HepG2 (cell line): ENCODE data around the gene ABCC9. TPM values are rescaled to one million over a fixed set of nuclear protein-coding genes. Genes with fewer than 3 reads are reported as not detected.

Source experiments
- ATAC-seq: fragments of 200-7000 bp; cut with Tn5 transposase; 3 replicates; pipeline ENCODE4 v1.9.1; 2020; ENCODE audit warnings: mild to moderate bottlenecking, moderate library complexity
- BruUV-seq: library from RNA; stranded (reverse); fragments of 400-500 nt; replicated peaks from 2 replicates; lab custom pipeline; 2021; lab: Mats Ljungman, UMichigan
- CTCF ChIA-PET: fragments of 300-600 bp; formaldehyde crosslinking; extraction: SDS; loops from one replicate; lab custom pipeline; 2021; ENCODE audit warnings: low total read pairs, inconsistent platforms, low intra/inter-chr PET ratio; lab: Yijun Ruan, JAX
- POLR2A ChIA-PET: fragments of 350-600 bp; sonication (Branson Sonifier 250); formaldehyde crosslinking; loops from one replicate; lab custom pipeline; 2020; ENCODE audit warnings: antibody characterized with exemption, inconsistent platforms; lab: Yijun Ruan, JAX
- DNase-seq: peaks from one replicate; pipeline ENCODE4 v3.0.0-alpha.2; 2015; ENCODE audit warnings: low spot score
- FAIRE-seq: peaks from 3 replicates; lab custom pipeline; 2011; peaks lifted over from hg19 to GRCh38; lab: Jason Lieb, UNC
- H2AFZ ChIP-seq: one replicate; pipeline ENCODE4 v1.6.1; 2011; ENCODE audit warnings: low read length, inconsistent platforms
- H3K27ac ChIP-seq: fragments of 300-600 bp; 3 replicates; pipeline ENCODE4 v1.8.0; 2011; ENCODE audit warnings: mixed run types, mild to moderate bottlenecking, mixed read lengths, low read length, inconsistent platforms; ENCODE audit not compliant: insufficient read depth; ENCODE audit errors: extremely low read length
- H3K27me3 ChIP-seq, 2 experiments: fragments of 200-600 bp in 1 of 2; 2 replicates in 1 of 2; 3 replicates in 1 of 2; pipeline versions ENCODE4 v1.6.0 to v1.8.0; 2011; ENCODE audit warnings: low read length in 2 of 2, mild to moderate bottlenecking in 2 of 2, moderate library complexity in 2 of 2, inconsistent platforms in 1 of 2; ENCODE audit not compliant: insufficient read depth in 2 of 2, control insufficient read depth in 1 of 2
- H3K36me3 ChIP-seq, 2 experiments: fragments of 200-600 bp in 1 of 2; replicated peaks in 1 of 2; 2 replicates in 1 of 2; 3 replicates in 1 of 2; pipeline versions ENCODE4 v1.5.1 to v1.8.0; 2011; ENCODE audit warnings: low read length in 2 of 2, inconsistent platforms in 1 of 2; ENCODE audit not compliant: insufficient read depth in 2 of 2, control insufficient read depth in 1 of 2
- H3K4me1 ChIP-seq: 2 replicates; pipeline ENCODE4 v1.5.1; 2012; ENCODE audit warnings: low read length, inconsistent platforms; ENCODE audit not compliant: insufficient read depth
- H3K4me2 ChIP-seq: 2 replicates; pipeline ENCODE4 v1.6.0; 2011; ENCODE audit warnings: low read depth, low read length, inconsistent platforms
- H3K4me3 ChIP-seq, 3 experiments: fragments of 200-600 bp in 1 of 3; sonication (generic), shearing (Covaris generic) in 1 of 3; replicated peaks in 1 of 3; 2 replicates each; pipeline ENCODE4 v1.5.1; 2011 to 2016; ENCODE audit warnings: low read length in 3 of 3, inconsistent platforms in 2 of 3, low read depth in 2 of 3, mild to moderate bottlenecking in 2 of 3, control low read depth in 1 of 3, mixed read lengths in 1 of 3; ENCODE audit not compliant: insufficient read depth in 1 of 3
- H3K79me2 ChIP-seq: one replicate; pipeline ENCODE4 v1.6.1; 2011; ENCODE audit warnings: low read length, inconsistent platforms; ENCODE audit not compliant: insufficient read depth
- H3K9ac ChIP-seq: 2 replicates; pipeline ENCODE4 v1.6.0; 2011; ENCODE audit warnings: mild to moderate bottlenecking, low read depth, low read length, inconsistent platforms; ENCODE audit not compliant: insufficient read depth
- H3K9me3 ChIP-seq: 2 replicates; pipeline ENCODE4 v1.5.1; 2012; ENCODE audit warnings: mild to moderate bottlenecking, low read length
- H4K20me1 ChIP-seq: 2 replicates; pipeline ENCODE4 v1.6.0; 2011; ENCODE audit warnings: inconsistent platforms, mild to moderate bottlenecking, low read length, moderate library complexity; ENCODE audit not compliant: insufficient read depth
- EZH2 ChIP-seq: conservative IDR thresholded peaks from 2 replicates; pipeline ENCODE4 v1.6.1; 2012; ENCODE audit warnings: mild to moderate bottlenecking, low read depth, low read length, moderate library complexity
- NFYC ChIP-seq: IDR thresholded peaks from 2 replicates; pipeline ENCODE4 v1.6.1; 2016; ENCODE audit warnings: missing genetic modification reagents, missing compliant biosample characterization
- PHB2 ChIP-seq: fragments of 450-650 bp; IDR thresholded peaks from 2 replicates; pipeline ENCODE4 v1.6.1; 2018; ENCODE audit not compliant: partially characterized antibody
- RFXANK ChIP-seq: IDR thresholded peaks from 2 replicates; pipeline ENCODE4 v1.6.1; 2016
- SETDB1 ChIP-seq: sonication (generic); formaldehyde crosslinking; IDR thresholded peaks from 2 replicates; pipeline ENCODE4 v1.5.1; 2020; ENCODE audit warnings: missing genetic modification reagents, mild to moderate bottlenecking, borderline replicate concordance
- TOPORS ChIP-seq: sonication (generic); formaldehyde crosslinking; IDR thresholded peaks from 2 replicates; pipeline ENCODE4 v1.8.0; 2023; ENCODE audit warnings: mild to moderate bottlenecking, missing genetic modification reagents
- USF2 ChIP-seq, 2 experiments: sonication (generic) in 1 of 2; formaldehyde crosslinking in 1 of 2; IDR thresholded peaks; 2 replicates each; pipeline versions ENCODE4 v1.5.1 to v1.6.1; 2011 to 2020; ENCODE audit warnings: borderline replicate concordance in 1 of 2, low read depth in 1 of 2, low read length in 1 of 2, mild to moderate bottlenecking in 1 of 2, missing genetic modification reagents in 1 of 2, moderate library complexity in 1 of 2
- ZKSCAN5 ChIP-seq: sonication (generic); formaldehyde crosslinking; IDR thresholded peaks from 2 replicates; pipeline ENCODE4 v1.5.1; 2020; ENCODE audit warnings: mild to moderate bottlenecking, missing genetic modification reagents
- ZNF280D ChIP-seq: sonication (generic); formaldehyde crosslinking; IDR thresholded peaks from 2 replicates; pipeline ENCODE4 v1.5.1; 2020; ENCODE audit warnings: mild to moderate bottlenecking, missing genetic modification reagents
- ZNF431 ChIP-seq: sonication (generic); formaldehyde crosslinking; IDR thresholded peaks from 2 replicates; pipeline ENCODE4 v1.9.0; 2022; ENCODE audit warnings: missing genetic modification reagents, low read depth, mild to moderate bottlenecking, borderline replicate concordance
- ZNF547 ChIP-seq: sonication (generic); formaldehyde crosslinking; IDR thresholded peaks from 2 replicates; pipeline ENCODE4 v1.5.1; 2020; ENCODE audit warnings: mild to moderate bottlenecking, missing genetic modification reagents
- ZNF777 ChIP-seq: sonication (generic); formaldehyde crosslinking; IDR thresholded peaks from 2 replicates; pipeline ENCODE4 v1.4.0; 2020; ENCODE audit warnings: missing genetic modification reagents
- WGBS: methylation state at CpG from one replicate; pipeline ENCODE4 v1.1.6; 2017; ENCODE audit warnings: low lambda C conversion rate; 5-methylcytosine and 5-hydroxymethylcytosine counted together
- in situ Hi-C: cut with HindIII; loops from 2 replicates; pipeline ENCODE4 v1.10.0; 2017; ENCODE audit warnings: low pct_unique_long_range_greater_than_20kb; ENCODE audit not compliant: extremely low pct_ligation_motif_present
- intact Hi-C: fragments of 100-400 bp; cut with micrococcal nuclease; formaldehyde crosslinking; loops from one replicate; pipeline ENCODE4 v1.10.0; 2022; ENCODE audit not compliant: unreplicated experiment
- polyA plus RNA-seq, 8 experiments: library from polyadenylated mRNA; depleted of rRNA in 3 of 8; stranded (reverse) in 7 of 8; unstranded in 1 of 8; fragments of >200 nt; fragmentation: Illumina TruSeq in 4 of 8; extraction: Trizol in 4 of 8; gene quantifications; 2 replicates each; pipeline versions ENCODE4 v1.2.1 to v1.2.3, GENCODE V29; 2011 to 2016; ENCODE audit warnings: low read depth in 4 of 8, missing spikeins in 1 of 8, mixed read lengths in 1 of 8; ENCODE audit not compliant: insufficient read depth in 1 of 8
- total RNA-seq, 5 experiments: library from RNA; depleted of rRNA; stranded (reverse); fragments of >200 nt; fragmentation: Illumina TruSeq; extraction: Trizol; gene quantifications; 2 replicates each; pipeline ENCODE4 v1.2.3, GENCODE V29; 2016; ENCODE audit warnings: low read depth in 1 of 5
- TF ChIP-seq, protein P1 (sequence below): IDR thresholded peaks from 2 replicates; pipeline ENCODE4 v1.6.1; 2016; ENCODE audit warnings: mild to moderate bottlenecking, missing biosample characterization, missing genetic modification reagents
- TF ChIP-seq, protein P2 (sequence below): IDR thresholded peaks from 2 replicates; pipeline ENCODE4 v1.6.1; 2016; ENCODE audit warnings: missing biosample characterization, missing genetic modification reagents, low read depth
- TF ChIP-seq, protein P3 (sequence below): sonication (generic); formaldehyde crosslinking; IDR thresholded peaks from 2 replicates; pipeline ENCODE4 v1.8.1; 2023; ENCODE audit warnings: mild to moderate bottlenecking, inconsistent platforms, moderate library complexity, missing genetic modification reagents, borderline replicate concordance

ABCC9 gene
- total and polyA plus RNA-seq, 2 of the 13 experiments (the other 11 are each of a cell fraction or from before 2014, with no cell fraction given), result not detected

DNA sequence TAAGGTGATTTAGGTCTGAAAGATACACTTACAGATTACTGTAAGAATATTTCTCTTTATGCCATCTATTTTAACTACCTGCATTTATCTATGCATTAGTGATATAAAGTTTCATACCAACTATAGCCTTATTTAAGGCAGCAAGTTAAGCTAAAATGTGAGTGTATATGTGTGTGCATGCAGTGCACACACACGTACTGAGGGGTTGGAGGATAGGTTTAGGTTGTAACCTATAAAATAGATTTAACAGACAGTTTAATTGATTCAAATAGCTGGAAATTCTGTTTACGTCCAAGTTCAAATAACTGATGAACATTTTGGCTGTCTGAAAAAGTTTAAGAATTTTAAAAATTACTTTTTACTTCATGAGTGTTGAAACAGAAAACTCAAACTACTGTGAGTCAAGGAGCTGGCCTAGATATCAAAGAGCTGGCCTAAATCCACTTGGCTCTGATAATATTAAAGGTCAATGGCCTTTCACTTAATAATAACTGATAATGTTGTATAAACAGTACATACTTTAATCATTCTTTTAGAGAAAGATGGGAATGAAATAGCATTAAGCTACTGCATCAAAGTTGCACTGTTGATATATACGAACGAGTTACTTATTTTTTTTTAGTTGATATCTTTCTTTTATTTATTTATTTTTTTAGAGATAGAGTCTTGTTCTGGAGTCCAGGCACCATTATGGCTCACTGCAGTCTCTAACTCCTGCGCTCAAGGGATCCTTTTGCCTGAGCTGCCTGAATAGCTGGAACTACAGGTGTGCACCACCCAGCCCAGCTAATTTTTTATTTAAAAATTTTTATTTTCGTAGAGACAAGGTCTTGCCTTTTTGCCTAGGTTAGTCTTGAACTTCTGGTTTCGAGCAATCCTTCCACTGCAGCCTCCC lies 152.9 kb downstream of the ABCC9 start:
- TF ChIP-seq USF2 (IDR thresholded peaks at IDR 0.05; ENCODE audit: low read depth, low read length), result no peak
- no peak for TF ChIP-seq USF2 (CRISPR knock-in tag; IDR thresholded peaks at IDR 0.05; ENCODE audit: borderline replicate concordance)
- TF ChIP-seq, protein P1, sequence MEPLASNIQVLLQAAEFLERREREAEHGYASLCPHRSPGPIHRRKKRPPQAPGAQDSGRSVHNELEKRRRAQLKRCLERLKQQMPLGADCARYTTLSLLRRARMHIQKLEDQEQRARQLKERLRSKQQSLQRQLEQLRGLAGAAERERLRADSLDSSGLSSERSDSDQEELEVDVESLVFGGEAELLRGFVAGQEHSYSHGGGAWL, result no peak
- no peak for TF ChIP-seq ZKSCAN5 (CRISPR knock-in tag)
- TF ChIP-seq ZNF280D (CRISPR knock-in tag), result no peak
- no peak for TF ChIP-seq ZNF777 (CRISPR knock-in tag)
- no peak for TF ChIP-seq TOPORS (CRISPR knock-in tag)
- no peak for TF ChIP-seq ZNF547 (CRISPR knock-in tag)
- no peak for TF ChIP-seq NFYC
- no peak for TF ChIP-seq RFXANK (CRISPR knock-in tag)
- TF ChIP-seq, protein P2, sequence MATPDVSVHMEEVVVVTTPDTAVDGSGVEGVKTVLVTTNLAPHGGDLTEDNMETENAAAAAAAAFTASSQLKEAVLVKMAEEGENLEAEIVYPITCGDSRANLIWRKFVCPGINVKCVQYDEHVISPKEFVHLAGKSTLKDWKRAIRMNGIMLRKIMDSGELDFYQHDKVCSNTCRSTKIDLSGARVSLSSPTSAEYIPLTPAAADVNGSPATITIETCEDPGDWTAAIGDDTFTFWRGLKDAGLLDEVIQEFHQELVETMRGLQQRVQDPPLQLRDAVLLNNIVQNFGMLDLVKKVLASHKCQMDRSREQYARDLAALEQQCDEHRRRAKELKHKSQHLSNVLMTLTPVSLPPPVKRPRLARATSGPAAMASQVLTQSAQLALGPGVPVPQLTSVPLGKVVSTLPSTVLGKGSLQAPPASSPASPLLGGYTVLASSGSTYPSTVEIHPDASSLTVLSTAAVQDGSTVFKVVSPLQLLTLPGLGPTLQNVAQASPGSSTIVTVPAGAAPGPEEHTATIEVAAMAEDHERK (CRISPR knock-in tag), result no peak
- no peak for TF ChIP-seq PHB2
- no peak for TF ChIP-seq EZH2
- TF ChIP-seq, protein P3, sequence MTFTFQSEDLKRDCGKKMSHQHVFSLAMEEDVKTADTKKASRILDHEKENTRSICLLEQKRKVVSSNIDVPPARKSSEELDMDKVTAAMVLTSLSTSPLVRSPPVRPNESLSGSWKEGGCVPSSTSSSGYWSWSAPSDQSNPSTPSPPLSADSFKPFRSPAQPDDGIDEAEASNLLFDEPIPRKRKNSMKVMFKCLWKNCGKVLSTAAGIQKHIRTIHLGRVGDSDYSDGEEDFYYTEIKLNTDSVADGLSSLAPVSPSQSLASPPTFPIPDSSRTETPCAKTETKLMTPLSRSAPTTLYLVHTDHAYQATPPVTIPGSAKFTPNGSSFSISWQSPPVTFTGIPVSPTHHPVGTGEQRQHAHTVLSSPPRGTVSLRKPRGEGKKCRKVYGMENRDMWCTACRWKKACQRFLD (CRISPR knock-in tag), result no peak
- no peak for TF ChIP-seq ZNF431 (CRISPR knock-in tag)
- TF ChIP-seq SETDB1, result no peak
- H3K36me3 ChIP-seq, result no peaks in the 10 kb centered on the region
- BruUV-seq, result no TSS peak
- H3K9me3 ChIP-seq, result no peaks in the 10 kb centered on the region
- no peak overlapping the region for H3K27ac ChIP-seq
- 11% methylated on average over 7 of the region's 7 CpGs for WGBS
- no peak overlapping the region for H2AFZ ChIP-seq
- no peaks in the 10 kb centered on the region for H3K4me1 ChIP-seq
- DNase-seq, result no peak
- ChIA-PET POLR2A (no interaction called here), CTCF (no interaction called here)
- no peak for ATAC-seq
- H3K4me2 ChIP-seq, result no peak overlapping the region
- no peak for FAIRE-seq
- H3K4me3 ChIP-seq, result no peak overlapping the region
- in situ Hi-C loops, result no loop called here
- H3K9ac ChIP-seq, result no peak overlapping the region
- H3K79me2 ChIP-seq, result no peaks in the 10 kb centered on the region
- intact Hi-C loops, result no loop called here
- no peaks in the 10 kb centered on the region for H4K20me1 ChIP-seq
- H3K27me3 ChIP-seq, result no peaks in the 10 kb centered on the region; a peak in 1 of 5 replicates
